HG02642 (cell line): ENCODE measurements around the gene SLC7A10.
A peak's percentile ranks its signal among the peaks of the same experiment; 100 is the strongest.
"Not testable (repeated sequence)": the region's sequence is repeated elsewhere in the genome, so short reads cannot be mapped to it uniquely, and the experiment has no call there.

Experiments
- ATAC-seq: cut with Tn5 transposase; IDR thresholded peaks from one replicate; pipeline ENCODE4 v1.9.1; 2021; ENCODE audit warnings: mild to moderate bottlenecking; ENCODE audit not compliant: unreplicated experiment, poor library complexity

Gene SLC7A10

GRCh38 chr19:33239223-33239975 is 13.7 kb upstream of the SLC7A10 start:
- no peak for ATAC-seq

- ATAC-seq = no peak
Observed at GRCh38 chr19:33238481-33239149, 13.0 kb upstream of the SLC7A10 start.

GRCh38 chr19:33236696-33237390 is 11.2 kb upstream of the SLC7A10 start:
- no peak for ATAC-seq

- no peak for ATAC-seq
Observed at GRCh38 chr19:33235996-33236350, 10.3 kb upstream of the SLC7A10 start.

DNA sequence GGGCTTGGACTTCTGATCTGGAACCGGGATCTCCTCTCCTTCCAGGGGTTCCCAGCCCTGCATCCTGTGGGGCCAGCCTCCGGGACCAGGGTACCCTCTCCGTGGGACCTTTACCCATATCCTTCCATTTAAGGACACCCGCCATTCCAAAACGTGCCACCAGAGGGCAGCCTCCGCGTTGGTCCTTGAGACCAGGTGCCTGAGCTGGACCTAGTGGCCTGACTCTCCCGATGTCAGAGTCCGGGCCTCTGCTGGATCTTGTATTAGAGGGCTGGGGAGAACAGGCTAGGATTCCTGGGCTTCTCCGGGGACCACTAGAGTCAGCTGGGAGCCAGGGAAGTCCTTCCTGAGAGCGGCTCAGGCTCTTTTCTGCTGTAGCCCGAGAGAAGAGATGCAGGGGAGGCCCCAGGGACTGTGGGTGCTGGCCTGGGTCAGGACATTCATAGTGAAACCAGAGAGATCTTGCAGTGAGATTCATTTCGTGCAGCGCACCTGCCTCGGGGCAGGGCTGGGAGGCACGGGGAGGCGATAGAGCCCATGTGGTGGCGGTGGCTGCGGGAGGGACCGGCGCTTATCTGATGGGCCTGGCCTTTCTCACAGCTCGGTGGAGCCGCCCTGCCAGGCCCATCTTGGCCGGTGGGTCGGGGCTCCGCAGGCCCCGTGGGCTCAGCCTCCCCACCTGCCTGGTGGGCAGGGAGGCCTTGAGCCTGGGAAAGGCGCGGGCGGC is 9.8 kb upstream of the SLC7A10 start:
- peak; percentile 87 for ATAC-seq

GRCh38 chr19:33234736-33235135 is 9.1 kb upstream of the SLC7A10 start:
- no peak for ATAC-seq

- ATAC-seq = no peak
Observed at GRCh38 chr19:33234092-33234491, 8.4 kb upstream of the SLC7A10 start.

GRCh38 chr19:33233056-33233873 is 7.6 kb upstream of the SLC7A10 start:
- no peak for ATAC-seq

GRCh38 chr19:33232656-33233055 is 7.0 kb upstream of the SLC7A10 start:
- no peak for ATAC-seq

DNA sequence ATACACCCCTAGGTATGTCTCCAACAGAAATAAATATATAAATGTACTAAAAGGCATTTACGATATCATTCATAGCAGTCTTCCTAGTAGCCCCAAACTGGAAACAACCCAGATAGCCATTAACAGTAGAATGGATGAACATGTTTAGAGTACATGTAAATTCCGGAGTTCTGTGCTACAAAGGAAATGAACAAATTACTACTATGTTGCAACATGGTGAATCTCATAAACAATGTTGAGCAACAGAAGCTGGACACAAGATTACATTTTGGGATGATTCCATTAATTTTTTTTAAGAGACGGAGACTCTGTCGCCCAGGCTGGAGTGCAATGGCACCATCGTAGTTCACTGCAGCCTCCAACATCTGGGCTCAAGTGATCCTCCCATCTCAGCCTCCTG is 5.9 kb upstream of the SLC7A10 start:
- ATAC-seq = no peak

GRCh38 chr19:33229962-33230361 is 4.3 kb upstream of the SLC7A10 start:
- no peak for ATAC-seq

- ATAC-seq = no peak
Observed at GRCh38 chr19:33227870-33228599, 2.4 kb upstream of the SLC7A10 start.

DNA sequence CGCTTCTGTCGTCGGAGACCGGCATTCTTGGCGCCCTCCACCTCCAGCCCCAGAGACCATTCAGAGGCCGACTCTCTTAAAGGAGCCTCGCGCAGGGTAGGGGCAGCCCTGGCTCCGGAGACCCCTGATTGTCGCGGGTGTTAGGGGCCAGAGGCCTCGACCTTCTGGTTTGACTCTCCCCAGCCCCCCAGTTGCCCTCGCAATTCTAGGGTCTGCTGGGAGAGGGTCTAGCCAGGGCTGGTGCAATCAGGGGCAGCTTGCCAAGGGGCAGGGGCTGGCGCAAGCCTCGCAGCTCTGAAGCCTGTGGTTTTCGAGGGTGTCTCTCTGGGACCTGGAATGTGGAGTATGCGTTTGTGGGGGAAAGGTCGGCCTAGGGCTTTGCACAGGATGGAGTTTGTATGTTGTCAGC is 1.6 kb upstream of the SLC7A10 start:
- ATAC-seq = no peak

DNA sequence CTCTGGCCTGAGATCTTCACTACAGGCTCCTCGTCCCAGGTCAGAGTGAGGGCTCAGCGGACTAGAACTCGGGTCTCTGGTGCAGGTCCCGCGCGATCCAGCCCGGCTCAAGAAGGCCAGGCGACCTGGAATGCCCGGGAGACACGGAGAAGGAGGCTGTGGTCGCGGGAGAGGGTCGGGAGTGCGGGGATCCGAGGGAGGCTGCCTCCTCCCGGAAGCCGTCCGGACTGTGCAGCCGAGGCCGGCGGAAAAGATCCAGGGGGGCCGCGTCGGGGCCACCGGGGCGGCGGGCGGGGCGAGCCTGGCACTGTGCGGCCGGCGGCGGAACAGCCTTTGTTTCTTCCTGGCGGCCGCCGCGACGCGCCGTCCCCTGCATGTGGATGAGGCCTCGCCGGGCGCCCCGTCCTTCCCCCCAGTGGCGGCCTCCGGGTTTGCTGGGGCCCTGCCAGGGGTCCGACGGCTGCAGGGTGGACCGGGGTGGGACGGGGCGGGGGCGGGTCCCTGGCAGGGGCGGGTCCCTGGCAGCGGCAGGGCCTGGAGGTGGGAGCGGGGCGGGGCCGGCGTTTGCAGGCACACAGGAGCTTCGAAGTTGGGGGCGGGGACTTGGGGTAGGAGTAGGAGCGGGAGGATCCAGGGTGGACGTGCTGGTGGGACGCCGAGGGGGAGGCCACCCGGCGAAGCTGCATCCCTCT is 1.0 kb upstream of the SLC7A10 start:
- no peak for ATAC-seq

DNA sequence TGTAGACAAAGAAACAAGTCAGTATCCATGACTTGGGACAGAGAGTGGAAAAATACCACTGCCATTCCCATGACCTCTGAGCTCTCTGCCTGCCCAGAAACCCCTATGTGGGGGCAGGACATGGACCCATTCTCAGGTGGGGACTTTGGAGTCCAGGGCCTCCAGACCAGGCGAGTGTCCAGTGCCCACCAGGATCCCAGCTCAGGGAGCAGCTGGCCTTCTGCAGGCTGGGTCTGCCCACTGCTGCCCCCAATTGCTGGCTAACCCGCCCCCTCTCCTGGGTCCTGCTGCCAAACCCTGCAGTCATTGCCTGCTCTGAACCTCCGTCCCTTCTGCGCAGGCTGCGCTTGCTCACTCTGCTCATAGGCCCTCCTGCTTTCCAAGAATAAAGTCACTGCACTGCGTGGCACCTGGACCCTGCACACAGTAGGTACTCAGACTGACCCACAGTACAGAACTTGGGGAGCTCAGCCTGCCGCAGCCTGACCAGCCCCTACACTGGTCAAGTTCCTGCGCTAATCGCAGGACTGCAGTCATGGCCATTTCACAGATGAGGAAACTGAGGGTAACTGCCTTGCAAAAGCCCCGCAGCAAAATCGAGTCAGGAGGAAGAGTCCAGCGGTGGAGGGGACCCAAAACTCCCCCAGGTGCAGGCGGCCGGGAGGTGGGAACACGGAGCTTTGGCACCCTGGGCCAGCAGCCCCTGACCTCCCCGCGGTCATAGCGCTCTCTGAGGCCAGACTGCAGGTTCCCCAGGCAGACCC is 774 bp downstream of the SLC7A10 start:
- no peak for ATAC-seq

DNA sequence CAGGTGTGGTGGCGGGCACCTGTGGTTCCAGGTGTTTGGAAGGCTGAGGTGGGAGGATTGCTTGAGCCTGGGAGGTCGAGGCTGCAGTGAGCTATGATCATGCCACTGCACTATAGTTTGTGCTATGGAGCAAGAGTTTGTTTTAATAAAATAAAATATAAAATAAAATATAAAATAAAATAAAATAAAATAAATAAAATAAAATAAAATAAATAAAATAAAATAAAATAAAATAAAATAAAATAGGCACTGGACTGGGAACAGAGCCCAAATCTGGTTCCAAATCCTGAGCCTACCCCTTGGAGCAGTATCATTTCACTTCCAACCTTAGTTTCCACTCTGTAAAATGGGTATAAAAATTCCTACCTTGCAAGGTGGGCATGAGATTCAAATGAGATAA is 3.4 kb downstream of the SLC7A10 start:
- not testable (repeated sequence) for ATAC-seq

DNA sequence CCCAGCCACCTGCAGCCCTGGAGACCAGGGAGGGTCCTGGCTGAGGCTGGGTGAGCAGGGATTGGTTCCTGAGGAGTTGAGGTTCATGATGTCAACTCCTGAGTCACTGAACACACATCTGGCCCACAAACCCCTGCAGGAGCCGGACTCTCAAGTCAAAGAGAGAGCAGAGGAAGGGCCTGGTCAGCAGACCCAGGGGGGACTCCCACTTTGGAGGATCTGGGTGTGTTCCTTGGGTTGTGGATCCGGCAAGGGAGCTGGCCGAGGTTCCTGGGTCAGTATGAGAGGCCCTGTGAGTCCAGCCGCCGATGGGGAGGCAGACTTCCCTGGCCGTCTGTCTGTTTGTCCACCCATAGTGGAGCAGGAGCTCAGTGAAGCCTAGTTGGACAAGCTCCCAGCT is 4.0 kb downstream of the SLC7A10 start:
- ATAC-seq = no peak

DNA sequence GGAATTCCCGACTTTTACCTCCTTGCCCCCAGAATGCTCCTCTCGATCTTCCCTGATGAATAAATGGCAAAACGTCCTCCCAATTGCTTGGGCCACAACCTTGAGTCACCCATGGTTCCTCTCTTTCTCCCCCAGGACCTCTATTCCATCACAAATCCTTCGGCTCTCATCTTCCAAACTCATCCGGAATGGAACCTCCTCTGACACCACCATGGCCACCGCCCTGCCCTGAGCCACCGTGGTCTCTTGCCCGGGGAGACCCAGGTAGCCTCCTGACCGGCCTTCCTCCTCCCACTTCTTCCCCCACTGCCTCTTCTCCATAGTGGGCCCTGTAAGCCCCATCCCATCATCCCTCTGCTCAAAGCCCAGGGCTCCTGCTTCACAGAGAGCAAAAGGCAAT is 4.9 kb downstream of the SLC7A10 start:
- ATAC-seq = no peak
